ENCODE measurements around the gene ANAPC1.
"Not testable (repeated sequence)": the region's sequence is repeated elsewhere in the genome, so short reads cannot be mapped to it uniquely, and the experiment has no call there.

The ANAPC1 gene

GRCh38 chr2:111903930-111904439 lies 20.0 kb upstream of the ANAPC1 start:
- no peak for DNase-seq

GRCh38 chr2:111903516-111903915 lies 19.5 kb upstream of the ANAPC1 start:
- DNase-seq: no peak

DNA sequence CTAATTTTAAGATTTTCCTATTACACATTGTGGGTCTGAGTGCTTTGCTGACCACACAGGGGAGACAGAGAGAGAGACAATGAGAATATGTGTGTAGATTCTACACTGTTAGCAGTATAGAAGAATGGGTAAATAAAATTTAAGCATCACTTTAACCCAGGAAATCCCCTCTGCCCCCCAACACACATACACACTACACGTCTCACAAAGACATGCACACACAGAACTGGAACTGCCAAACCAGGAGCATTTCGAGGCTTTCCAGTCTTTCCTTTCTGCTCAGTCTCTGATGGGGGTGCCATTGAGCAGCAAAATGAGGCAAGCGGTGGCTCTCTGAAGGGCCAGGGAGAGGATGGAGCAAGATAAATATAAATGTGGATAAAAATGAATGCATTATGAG lies 16.9 kb upstream of the ANAPC1 start:
- peak; percentile 36 for DNase-seq

DNA sequence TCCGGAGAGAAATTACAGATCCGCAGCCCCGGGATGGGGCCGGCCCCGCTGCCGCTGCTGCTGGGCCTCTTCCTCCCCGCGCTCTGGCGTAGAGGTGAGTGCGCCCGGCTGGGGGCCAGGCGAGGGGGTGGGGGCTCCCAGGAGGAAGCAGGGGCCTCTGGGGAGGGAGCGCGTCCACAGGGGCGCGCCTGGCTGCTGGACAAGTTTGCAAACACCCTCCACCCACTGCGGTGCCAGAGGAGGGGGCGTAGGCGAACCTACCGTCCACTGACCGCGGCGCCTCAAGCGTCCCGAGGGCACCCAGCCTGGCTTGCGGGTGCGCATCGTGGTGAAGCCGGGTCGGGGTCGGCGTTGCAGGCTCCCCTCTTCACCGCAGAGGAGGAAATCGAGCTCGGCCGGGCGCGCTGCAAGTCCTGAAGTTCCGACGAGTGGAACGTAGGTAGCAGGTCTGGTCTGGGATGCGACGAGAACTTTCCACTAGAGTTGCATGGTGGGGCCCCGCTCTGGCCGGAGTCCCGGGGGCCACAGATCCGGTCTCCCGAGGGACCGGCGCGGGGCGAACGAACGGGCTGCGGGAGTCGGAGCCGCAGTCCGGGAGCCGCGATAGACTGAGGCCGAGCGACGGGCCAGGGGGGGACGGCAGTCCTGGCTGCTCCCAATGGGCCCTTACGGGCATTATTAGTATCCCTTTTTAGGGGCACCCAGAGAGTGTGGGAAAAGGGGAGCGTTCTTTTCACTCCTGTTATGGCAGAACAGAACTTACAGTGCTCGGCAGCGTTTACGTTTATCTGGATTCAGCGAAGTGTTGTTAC lies 14.9 kb upstream of the ANAPC1 start:
- peak; percentile 16 for DNase-seq

DNA sequence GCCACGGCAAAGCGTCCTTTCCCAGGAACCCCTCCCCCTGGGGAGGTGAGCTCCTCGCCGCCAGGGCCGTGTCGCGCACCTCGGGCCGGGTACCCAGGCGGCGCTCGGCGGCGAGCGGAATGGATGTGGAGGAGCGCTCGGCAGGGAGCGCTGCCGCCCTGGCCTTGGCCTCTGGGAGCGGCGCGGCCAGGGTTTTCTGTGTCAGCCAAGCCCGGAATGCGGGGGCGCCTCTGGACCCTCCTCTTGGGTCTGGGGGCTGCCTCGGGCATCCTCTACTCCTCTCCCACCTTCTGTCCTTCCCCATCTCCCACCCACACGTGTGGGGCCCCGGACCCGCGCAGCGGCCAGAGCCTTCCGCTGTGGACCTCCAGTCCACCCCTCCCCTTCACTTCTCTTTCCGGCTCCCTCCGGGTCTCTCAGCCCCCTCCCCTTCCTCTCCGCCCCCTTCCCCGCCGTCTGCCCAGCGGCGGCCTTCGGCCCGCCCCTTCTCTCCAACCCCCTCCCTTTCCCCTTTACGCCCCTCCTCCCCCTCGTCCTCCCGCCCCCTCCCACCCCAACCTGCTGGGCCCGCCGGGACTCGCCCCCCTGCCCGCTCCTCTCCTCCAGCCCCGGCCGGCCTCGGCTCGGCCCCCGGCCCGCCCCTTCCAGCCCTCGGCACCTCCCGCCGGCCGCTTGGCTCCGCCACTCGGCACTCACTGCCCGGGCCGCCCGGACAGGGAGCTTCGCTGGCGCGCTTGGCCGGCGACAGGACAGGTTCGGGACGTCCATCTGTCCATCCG lies 14.1 kb upstream of the ANAPC1 start, which contains the start of gene MERTK:
Gene MERTK, plus strand, starts transcription at position 684 of the 779 bp plus-strand sequence. CDS start 129 bp downstream, outside the sequence.
- DNase-seq: peak; percentile 85

- DNase-seq: no peak
These were observed 13.6 kb upstream of the ANAPC1 start for GRCh38 chr2:111897630-111897923.

GRCh38 chr2:111896576-111896975 lies 12.6 kb upstream of the ANAPC1 start:
- peak; percentile 64 for DNase-seq

GRCh38 chr2:111896024-111896423 lies 12.0 kb upstream of the ANAPC1 start:
- DNase-seq: no peak

GRCh38 chr2:111884592-111884964 lies 585 bp upstream of the ANAPC1 start:
- peak; percentile 55 for DNase-seq

DNA sequence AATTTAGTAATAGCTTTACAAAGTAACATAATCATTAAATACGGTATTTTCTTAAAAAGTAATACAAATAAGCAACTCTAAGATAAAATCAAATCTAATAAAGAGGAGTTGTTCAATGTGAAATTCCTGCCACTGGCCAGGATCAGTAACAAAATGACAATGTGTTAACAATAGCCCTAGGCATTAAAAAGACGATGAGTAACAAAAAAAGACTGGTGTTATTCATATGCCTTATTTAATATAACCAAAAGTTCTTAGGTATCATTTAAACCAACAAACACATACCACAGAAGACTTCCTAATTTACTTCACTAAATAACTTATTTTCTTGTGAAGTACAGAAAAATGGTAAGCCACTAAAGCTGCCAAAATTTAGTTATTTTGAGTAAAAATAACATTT lies 11.2 kb downstream of the ANAPC1 start:
- DNase-seq: not testable (repeated sequence)

DNA sequence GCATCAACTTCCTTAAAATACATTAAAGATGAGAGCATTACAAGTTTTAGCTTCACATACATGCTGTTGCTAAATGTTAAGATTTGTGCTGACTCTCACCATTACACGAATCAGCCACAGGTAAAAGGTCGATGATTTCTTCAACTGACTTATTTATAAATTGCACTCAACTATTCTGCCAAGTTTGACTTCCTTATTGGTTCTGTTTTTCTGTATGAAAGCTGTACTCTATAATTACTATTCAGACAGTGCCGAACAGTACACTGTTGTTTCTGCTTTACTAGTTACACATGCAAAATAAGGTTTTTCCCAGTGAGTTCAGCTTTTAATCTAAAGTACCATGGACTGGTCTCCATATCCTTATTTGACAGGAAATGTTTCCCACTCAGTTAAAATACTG lies 18.9 kb downstream of the ANAPC1 start:
- not testable (repeated sequence) for DNase-seq

DNA sequence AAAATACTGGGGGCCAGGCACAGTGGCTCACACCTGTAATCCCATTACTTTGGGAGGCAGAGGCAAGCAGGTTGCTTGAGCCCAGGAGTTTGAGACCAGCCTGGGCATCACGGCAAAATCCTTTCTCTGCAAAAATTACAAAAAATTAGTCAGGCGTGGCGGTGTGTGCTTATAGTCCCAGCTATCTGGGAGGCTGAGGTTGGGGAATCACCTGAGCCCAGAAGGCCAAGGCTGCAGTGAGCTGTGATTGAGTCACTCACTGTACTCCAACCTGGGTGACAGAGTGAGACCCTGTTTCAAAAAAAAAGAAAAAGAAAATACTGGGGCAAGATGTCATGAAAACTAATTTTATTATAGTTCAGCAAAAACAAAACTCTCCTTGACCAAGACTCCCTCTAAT lies 24.0 kb downstream of the ANAPC1 start:
- not testable (repeated sequence) for DNase-seq

DNA sequence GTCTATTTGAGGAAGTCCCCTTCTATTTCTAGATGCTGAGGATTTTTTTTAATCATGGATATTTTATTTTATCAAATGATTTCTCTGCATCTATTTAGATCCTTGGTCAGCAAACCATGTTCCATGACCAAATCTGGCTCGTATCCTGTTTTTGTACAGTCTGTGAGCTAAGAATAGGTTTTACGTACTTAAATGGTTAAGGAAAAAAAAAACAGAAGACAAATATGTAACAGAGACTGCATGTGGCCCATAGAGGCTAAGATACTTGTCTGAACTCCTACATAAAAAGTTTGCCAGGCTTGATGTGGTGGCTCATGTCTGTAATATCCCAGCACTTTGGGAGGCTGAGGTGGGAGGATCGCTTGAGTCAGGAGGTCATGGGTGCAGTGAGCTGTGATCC lies 31.4 kb downstream of the ANAPC1 start:
- DNase-seq: not testable (repeated sequence)

- peak; percentile 47 for DNase-seq
These were observed 33.3 kb downstream of the ANAPC1 start for GRCh38 chr2:111850646-111851045.

DNA sequence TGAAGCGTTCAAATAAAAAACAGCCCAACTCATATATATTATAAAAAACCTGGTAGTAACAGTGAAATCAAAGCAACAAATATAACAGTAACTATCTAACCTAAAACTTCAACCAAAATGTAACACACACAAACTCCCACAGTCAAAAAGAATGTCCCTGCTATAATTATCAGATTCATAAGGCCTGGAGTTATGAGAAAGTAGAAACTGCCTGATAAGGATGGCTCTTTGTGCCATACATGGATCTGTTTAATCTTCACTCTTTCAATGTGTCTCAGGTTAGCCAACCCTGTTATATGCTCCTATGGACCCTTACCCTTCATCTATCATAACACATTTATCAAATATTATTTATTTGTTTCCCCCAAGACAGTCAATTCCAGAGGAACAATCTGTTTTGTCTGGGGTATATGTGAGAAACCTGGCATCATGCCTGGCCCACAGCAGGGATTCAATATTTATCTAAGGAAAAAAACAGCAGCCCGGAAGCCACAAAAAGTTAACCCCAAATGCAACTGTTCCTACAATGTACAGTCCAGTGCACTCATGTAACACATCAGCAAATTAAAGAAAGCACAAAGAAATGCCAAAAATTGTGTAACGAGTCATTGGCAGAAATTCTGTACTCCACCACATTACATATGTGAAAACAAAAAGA lies 44.2 kb downstream of the ANAPC1 start:
- peak; percentile 5 for DNase-seq

- not testable (repeated sequence) for DNase-seq
These were observed 45.0 kb downstream of the ANAPC1 start for GRCh38 chr2:111838992-111839391.

DNA sequence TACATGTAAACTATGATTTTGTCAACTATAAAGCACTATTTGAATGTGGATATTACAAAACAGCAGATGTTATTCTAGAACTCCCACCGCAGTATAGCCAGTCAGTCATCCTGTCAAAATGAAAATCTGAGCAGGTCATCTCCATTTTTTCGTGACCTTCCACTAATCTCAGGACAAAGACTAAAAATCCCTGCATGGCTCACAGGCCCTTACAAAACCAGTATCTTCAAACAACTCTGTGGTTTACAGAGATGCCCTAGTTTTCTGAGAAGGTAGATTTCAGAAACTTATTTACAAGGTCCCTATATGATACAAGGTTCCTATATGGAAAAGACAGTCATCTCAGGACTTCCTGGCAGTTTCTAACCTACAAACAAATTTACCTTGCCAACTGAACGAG lies 49.8 kb downstream of the ANAPC1 start:
- not testable (repeated sequence) for DNase-seq

DNA sequence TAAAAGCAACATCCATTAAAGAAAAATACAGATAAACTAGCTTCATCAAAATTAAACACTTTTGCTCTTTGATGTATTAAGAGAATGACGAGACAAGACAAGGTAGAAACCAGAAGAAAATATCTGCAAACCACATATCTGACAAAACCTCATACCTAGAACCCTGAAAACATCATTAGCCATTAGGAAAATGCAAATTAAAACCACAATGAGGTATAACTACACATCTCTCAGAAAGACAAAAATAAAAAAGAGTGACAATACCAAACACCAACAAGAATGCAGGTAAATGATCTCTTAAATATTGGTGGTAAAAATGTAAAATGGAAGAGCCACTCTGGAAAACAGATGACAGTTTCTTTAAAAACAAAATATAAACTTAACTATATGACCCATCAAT lies 53.5 kb downstream of the ANAPC1 start:
- DNase-seq: not testable (repeated sequence)

DNA sequence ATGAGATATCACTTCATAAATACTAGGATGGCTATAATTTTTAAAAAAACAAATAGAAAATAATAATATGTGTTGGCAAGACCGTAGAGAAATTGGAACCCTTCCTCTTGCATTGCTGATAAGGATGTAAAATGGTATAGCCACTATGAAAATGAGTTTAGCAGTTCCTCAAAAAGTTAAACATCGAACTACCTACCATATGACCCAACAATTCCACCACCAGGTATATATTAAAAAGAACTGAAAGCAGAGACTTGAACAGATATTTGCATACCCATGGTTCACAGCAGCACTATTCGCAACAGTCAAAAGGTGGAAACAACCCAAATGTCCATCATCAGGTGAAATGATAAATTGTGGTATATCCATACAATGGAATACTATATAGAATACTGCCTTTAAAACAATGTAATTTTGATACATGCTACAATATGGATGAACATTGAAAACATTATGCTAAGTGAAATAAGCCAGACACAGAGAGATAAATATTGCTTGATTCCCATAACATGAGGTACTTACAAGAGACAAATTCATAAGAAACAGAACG lies 55.7 kb downstream of the ANAPC1 start:
- not testable (repeated sequence) for DNase-seq

DNA sequence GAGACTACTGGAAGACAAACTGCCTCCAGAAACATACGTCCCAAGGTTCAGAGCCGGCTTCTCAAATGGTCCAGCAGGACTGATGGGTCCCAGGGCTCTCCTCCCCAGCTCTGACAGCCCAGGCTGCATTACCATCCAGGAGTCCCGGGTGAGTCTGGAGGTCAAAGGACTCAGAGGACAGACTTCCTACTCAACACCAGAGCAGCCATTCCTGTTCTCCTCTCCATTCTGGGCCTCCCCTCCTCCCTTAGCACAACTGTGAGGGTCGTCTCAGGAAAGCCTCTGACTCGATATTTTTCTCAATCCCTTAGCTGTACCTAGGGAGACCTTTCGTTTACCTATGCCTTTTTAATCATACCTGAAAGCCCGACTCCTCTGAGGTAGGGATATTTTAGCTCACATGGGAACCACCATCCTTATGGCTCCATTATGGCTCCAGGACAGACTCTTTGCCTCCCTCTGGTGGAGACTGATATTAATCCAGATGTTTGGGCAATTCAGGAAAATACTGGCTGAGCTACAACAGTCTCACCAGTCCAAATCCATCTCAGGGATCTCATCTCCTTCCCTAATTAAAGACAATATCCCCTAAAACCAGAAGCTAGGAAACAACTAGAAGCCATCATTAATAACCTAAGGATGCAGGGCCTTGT lies 70.9 kb downstream of the ANAPC1 start:
- DNase-seq: not testable (repeated sequence)

DNA sequence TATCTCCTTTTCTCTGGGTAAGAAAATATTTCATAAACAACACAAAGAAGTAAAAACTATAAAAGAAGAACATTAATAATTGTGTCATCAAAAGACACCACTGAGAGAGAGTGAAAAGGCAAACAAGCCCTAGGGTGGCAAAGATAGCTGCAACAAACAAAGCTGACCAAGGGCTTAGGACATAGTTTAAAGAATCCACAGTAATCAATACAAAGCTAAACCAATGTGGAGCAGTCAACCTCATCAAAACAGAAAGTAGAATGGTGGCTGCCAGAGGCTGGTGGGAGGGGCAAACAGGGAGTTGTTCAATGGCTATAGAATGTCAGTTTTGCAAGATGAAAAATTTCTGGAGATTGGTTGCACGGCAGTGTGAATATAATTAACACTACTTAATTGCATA lies 93.4 kb downstream of the ANAPC1 start:
- not testable (repeated sequence) for DNase-seq

DNA sequence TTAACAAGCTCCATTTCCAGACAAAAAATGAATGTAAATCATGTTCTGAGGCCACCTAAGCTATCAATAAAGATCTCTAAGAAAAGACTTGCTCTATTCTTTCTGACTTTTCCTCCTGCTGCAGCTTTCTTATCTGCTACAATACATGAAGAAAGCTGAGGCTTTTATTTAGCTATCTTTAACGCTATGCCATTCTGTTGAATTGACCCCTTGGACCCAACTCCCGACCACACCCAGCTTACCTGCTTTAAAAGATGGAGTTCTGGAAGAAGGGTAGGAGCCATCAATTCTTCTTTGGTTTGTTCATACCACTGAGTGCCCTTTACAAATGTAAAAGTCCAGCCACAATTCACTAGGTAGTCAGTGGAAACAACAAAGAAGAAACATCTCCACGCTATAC lies 99.9 kb downstream of the ANAPC1 start:
- DNase-seq: not testable (repeated sequence)

- not testable (repeated sequence) for DNase-seq
These were observed 101.8 kb downstream of the ANAPC1 start for GRCh38 chr2:111782195-111782594.
